SK-N-SH (cell line): ENCODE data around the gene ARHGAP40. TPM values are rescaled to one million over a fixed set of nuclear protein-coding genes. Genes with fewer than 3 reads are reported as not detected.

Experiments used
- CTCF ChIA-PET: fragments of 300-600, 350-600 bp; formaldehyde crosslinking; extraction: SDS; loops from one replicate; lab custom pipeline; 2021; lab: Yijun Ruan, JAX
- POLR2A ChIA-PET: fragments of 350-600 bp; sonication (Branson Sonifier 250); formaldehyde crosslinking; extraction: SDS; loops from one replicate; lab custom pipeline; 2020; ENCODE audit warnings: antibody characterized with exemption, inconsistent platforms; lab: Yijun Ruan, JAX
- DNase-seq: peaks from one replicate; pipeline ENCODE4 v3.0.0; 2012
- H2AFZ ChIP-seq: fragments of 200-600 bp; sonication (generic); 2 replicates; pipeline ENCODE4 v1.8.1; 2016; ENCODE audit warnings: antibody characterized with exemption, mild to moderate bottlenecking, low read depth
- H3F3A ChIP-seq: fragments of 200-600 bp; sonication (generic); replicated peaks from 2 replicates; pipeline ENCODE3; 2016; ENCODE audit warnings: antibody characterized with exemption, mild to moderate bottlenecking; ENCODE audit not compliant: insufficient read depth
- H3K27ac ChIP-seq, 2 experiments: fragments of 200-500 bp in 1 of 2; fragments of 200-600 bp in 1 of 2; sonication (Bioruptor generic) in 1 of 2; sonication (generic), shearing (Covaris generic) in 1 of 2; 2 replicates each; pipeline versions ENCODE4 v1.5.1 to v1.6.1; 2014 to 2016; ENCODE audit warnings: low read depth in 2 of 2, inconsistent platforms in 1 of 2, low read length in 1 of 2, mild to moderate bottlenecking in 1 of 2, mixed read lengths in 1 of 2
- H3K27me3 ChIP-seq: fragments of 200-600 bp; sonication (generic), shearing (Covaris generic); 2 replicates; pipeline ENCODE4 v1.6.1; 2016; ENCODE audit warnings: mixed run types; ENCODE audit not compliant: insufficient read depth
- H3K36me3 ChIP-seq, 2 experiments: fragments of 200-500 bp in 1 of 2; fragments of 200-600 bp in 1 of 2; sonication (Bioruptor generic) in 1 of 2; sonication (generic) in 1 of 2; replicated peaks in 1 of 2; 2 replicates each; pipeline versions ENCODE3 to v1.5.1; 2014 to 2016; ENCODE audit warnings: low read length in 1 of 2, mild to moderate bottlenecking in 1 of 2; ENCODE audit not compliant: insufficient read depth in 2 of 2, control insufficient read depth in 1 of 2
- H3K4me1 ChIP-seq, 2 experiments: fragments of 200-500 bp in 1 of 2; fragments of 200-600 bp in 1 of 2; sonication (Bioruptor generic) in 1 of 2; sonication (generic), shearing (Covaris generic) in 1 of 2; 2 replicates each; pipeline versions ENCODE4 v1.5.1 to v1.6.1; 2014 to 2016; ENCODE audit warnings: low read depth in 1 of 2, low read length in 1 of 2, mixed run types in 1 of 2; ENCODE audit not compliant: insufficient read depth in 2 of 2, control insufficient read depth in 1 of 2
- H3K4me2 ChIP-seq: fragments of 200-600 bp; sonication (generic), shearing (Covaris generic); 2 replicates; pipeline ENCODE4 v1.6.1; 2017; ENCODE audit warnings: mixed run types
- H3K4me3 ChIP-seq, 2 experiments: fragments of 200-500 bp in 1 of 2; fragments of 200-600 bp in 1 of 2; sonication (Bioruptor generic) in 1 of 2; sonication (generic), shearing (Covaris generic) in 1 of 2; 2 replicates each; pipeline versions ENCODE4 v1.5.1 to v1.8.1; 2014 to 2016; ENCODE audit warnings: low read depth in 2 of 2, inconsistent platforms in 1 of 2, low read length in 1 of 2, mild to moderate bottlenecking in 1 of 2, mixed read lengths in 1 of 2, moderate library complexity in 1 of 2
- H3K79me2 ChIP-seq: fragments of 200-600 bp; sonication (generic); 2 replicates; pipeline ENCODE4 v1.8.1; 2017; ENCODE audit warnings: mild to moderate bottlenecking; ENCODE audit not compliant: insufficient read depth
- H3K9ac ChIP-seq: fragments of 200-600 bp; sonication (generic); 2 replicates; pipeline ENCODE4 v1.6.1; 2017; ENCODE audit warnings: mixed run types
- H3K9me2 ChIP-seq: fragments of 200-600 bp; sonication (generic); 2 replicates; pipeline ENCODE4 v1.6.1; 2017; ENCODE audit warnings: mixed run types
- H3K9me3 ChIP-seq: fragments of 200-600 bp; sonication (generic); 2 replicates; pipeline ENCODE4 v1.6.1; 2017; ENCODE audit warnings: mixed run types, mild to moderate bottlenecking, moderate library complexity
- H4K20me1 ChIP-seq: fragments of 200-600 bp; sonication (generic); 2 replicates; pipeline ENCODE4 v1.6.1; 2017; ENCODE audit warnings: mild to moderate bottlenecking, mixed run types; ENCODE audit not compliant: insufficient read depth
- EZH2phosphoT487 ChIP-seq: fragments of 200-600 bp; sonication (generic); IDR thresholded peaks from 2 replicates; pipeline ENCODE4 v1.6.1; 2017; ENCODE audit warnings: low read depth, mixed run types, mild to moderate bottlenecking, antibody characterized with exemption, moderate library complexity, borderline replicate concordance
- FOSL2 ChIP-seq: IDR thresholded peaks from 2 replicates; pipeline ENCODE4 v1.4.0; 2012; ENCODE audit warnings: low read depth, mild to moderate bottlenecking, moderate library complexity, borderline replicate concordance
- GABPA ChIP-seq: IDR thresholded peaks from 2 replicates; pipeline ENCODE4 v1.4.0; 2012; ENCODE audit warnings: low read depth, mild to moderate bottlenecking
- NFIC ChIP-seq: IDR thresholded peaks from 2 replicates; pipeline ENCODE4 v1.4.0; 2012; ENCODE audit warnings: borderline replicate concordance
- RAD21 ChIP-seq: IDR thresholded peaks from 2 replicates; pipeline ENCODE4 v1.6.1; 2012; ENCODE audit warnings: mild to moderate bottlenecking, low read length
- RCOR1 ChIP-seq: fragments of 150-350 bp; IDR thresholded peaks from 2 replicates; pipeline ENCODE4 v1.6.1; 2017; ENCODE audit warnings: antibody characterized with exemption, low read length
- WGBS: methylation state at CpG from one replicate; pipeline ENCODE4 v1.1.6; 2017; ENCODE audit warnings: low lambda C conversion rate; 5-methylcytosine and 5-hydroxymethylcytosine counted together
- polyA plus RNA-seq, 3 experiments: library from polyadenylated mRNA; depleted of rRNA; stranded (reverse); fragments of >200 nt; gene quantifications; 2 replicates each; pipeline ENCODE4 v1.2.3, GENCODE V29; 2012
- TF ChIP-seq, protein P1 (sequence below): fragments of 150-350 bp; IDR thresholded peaks from 2 replicates; pipeline ENCODE4 v1.6.1; 2016; ENCODE audit warnings: mild to moderate bottlenecking, low read depth, low read length
- TF ChIP-seq, protein P2 (sequence below): IDR thresholded peaks from 2 replicates; pipeline ENCODE4 v1.4.0; 2012; ENCODE audit warnings: low read depth, borderline replicate concordance
- TF ChIP-seq, protein P3 (sequence below): fragments of 150-350 bp; IDR thresholded peaks from 2 replicates; pipeline ENCODE4 v1.6.1; 2017; ENCODE audit warnings: antibody characterized with exemption, low read length, low read depth, borderline replicate concordance

The ARHGAP40 gene
- polyA plus RNA-seq, 1 of the 3 experiments (the other 2 are of a cell fraction): 0.02 TPM

DNA sequence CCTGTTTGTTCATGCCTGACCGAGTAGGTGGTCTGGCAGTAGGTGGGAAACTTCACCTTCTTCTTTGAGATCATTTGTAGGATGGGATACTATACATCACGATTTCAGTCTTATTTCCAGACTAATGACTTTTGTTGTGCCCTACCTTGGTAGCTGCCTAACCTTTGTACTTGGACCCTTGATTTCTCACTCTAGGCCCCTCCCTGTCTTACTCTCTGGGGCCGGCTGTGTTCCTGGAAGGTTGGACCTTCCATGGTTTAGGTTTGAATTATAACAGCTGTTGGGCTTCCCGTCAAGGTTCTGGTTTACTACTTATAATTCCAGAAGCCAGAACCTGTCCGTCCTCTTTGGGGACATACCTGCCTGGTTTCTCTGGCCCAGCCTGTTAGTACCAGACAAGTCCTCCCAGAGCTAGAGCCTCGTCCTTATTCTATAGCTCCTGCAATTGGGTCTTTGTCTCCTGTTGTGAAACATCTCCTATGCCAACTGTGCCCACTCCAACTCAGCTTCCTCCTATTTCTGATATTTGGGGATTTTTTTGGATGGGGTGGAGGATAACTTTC, 35.5 kb upstream of the ARHGAP40 start:
- Histone ChIP-seq H3K9me2 (no peaks in the 10 kb centered on the region), H3K9ac (no peak overlapping the region), H3K27ac (no peak overlapping the region; a peak in 1 of 4 replicates), H4K20me1 (no peaks in the 10 kb centered on the region)
- DNase-seq: no peak
- POLR2A ChIA-PET: no interaction called here
- TF ChIP-seq RCOR1 (no peak), EZH2phosphoT487 (no peak), GABPA (no peak)
- TF ChIP-seq, all 33 proteins: peak for 0
- H3K4me3 ChIP-seq: no peak overlapping the region
- no peaks in the 10 kb centered on the region for H3K9me3 ChIP-seq
- WGBS: 95% methylated on average over 6 of the region's 6 CpGs
- H3K36me3 ChIP-seq: peaks cover 71 to 93% of the 10 kb centered on the region in 2 experiments
- CTCF ChIA-PET: interaction anchor here (1.5 kb wide), 1 partner anchor 80 kb away, joined by 4 read pairs; no protein-coding TSS in a partner anchor
- H3K4me2 ChIP-seq: no peak overlapping the region
- H2AFZ ChIP-seq: no peak overlapping the region
- H3K79me2 ChIP-seq: 0 out of 2 replicates have a peak, but pooled peaks cover 5% of the 10 kb centered on the region
- H3F3A ChIP-seq: no peaks in the 10 kb centered on the region
- peaks cover 0 to 3% of the 10 kb centered on the region in 2 experiments; a peak in 1 of 4 replicates for H3K4me1 ChIP-seq
- no peaks in the 10 kb centered on the region for H3K27me3 ChIP-seq

DNA sequence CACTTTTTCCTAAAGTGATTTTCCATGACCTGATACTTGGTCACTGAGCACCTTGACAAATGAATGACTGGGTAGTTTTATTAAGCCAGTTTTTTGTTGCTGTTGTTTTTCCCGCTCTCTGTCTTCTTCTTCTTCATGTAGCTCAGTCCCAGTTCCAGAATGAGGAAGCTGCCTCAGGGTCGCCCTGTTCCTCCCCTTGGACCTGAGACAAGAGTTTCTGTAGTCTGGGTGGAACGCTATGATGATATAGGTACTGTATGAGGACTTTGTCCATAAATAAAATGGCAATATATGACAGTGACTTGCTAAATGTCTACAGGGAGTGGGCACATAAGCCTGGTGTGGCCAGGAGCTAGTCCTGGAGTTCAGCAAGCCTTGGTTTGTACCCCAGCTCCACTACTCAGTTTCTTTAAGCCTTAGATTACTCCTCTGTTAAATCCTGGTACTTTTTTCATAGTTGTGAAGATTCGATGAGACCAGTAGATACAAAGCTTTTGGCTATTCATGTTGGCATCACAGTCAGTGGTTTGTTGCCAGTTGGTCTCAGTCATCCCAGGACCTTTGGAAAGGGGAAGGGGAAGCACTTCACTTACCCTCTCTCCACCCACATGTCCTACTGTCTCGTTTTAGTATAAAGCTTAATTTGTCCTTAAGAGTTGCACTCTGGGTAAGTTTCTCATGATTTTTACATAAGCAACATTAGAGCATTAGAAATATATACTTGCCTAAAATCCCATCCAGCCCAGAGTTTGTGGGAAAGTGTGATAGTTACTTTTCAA, 31.7 kb upstream of the ARHGAP40 start:
- no peak for DNase-seq
- WGBS: 85% methylated on average over 4 of the region's 5 CpGs
- H3K79me2 ChIP-seq: no peaks in the 10 kb centered on the region
- H2AFZ ChIP-seq: no peak overlapping the region
- H3F3A ChIP-seq: no peaks in the 10 kb centered on the region
- no peaks in the 10 kb centered on the region for H3K9me3 ChIP-seq
- H3K9me2 ChIP-seq: no peaks in the 10 kb centered on the region
- no peak overlapping the region for H3K4me3 ChIP-seq
- no peak overlapping the region for H3K9ac ChIP-seq
- no peak overlapping the region for H3K4me2 ChIP-seq
- POLR2A ChIA-PET: no interaction called here
- no peaks in the 10 kb centered on the region for H4K20me1 ChIP-seq
- H3K36me3 ChIP-seq: peaks cover 81 to 89% of the 10 kb centered on the region in 2 experiments
- H3K27me3 ChIP-seq: no peaks in the 10 kb centered on the region
- CTCF ChIA-PET: interaction anchor here (1.0 to 1.1 kb wide), 3 partner anchors 11 to 124 kb away, joined by 3 read pairs; no protein-coding TSS in a partner anchor
- no peak overlapping the region for H3K27ac ChIP-seq
- TF ChIP-seq, protein P1, sequence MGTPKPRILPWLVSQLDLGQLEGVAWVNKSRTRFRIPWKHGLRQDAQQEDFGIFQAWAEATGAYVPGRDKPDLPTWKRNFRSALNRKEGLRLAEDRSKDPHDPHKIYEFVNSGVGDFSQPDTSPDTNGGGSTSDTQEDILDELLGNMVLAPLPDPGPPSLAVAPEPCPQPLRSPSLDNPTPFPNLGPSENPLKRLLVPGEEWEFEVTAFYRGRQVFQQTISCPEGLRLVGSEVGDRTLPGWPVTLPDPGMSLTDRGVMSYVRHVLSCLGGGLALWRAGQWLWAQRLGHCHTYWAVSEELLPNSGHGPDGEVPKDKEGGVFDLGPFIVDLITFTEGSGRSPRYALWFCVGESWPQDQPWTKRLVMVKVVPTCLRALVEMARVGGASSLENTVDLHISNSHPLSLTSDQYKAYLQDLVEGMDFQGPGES: no peak
- TF ChIP-seq, protein P2, sequence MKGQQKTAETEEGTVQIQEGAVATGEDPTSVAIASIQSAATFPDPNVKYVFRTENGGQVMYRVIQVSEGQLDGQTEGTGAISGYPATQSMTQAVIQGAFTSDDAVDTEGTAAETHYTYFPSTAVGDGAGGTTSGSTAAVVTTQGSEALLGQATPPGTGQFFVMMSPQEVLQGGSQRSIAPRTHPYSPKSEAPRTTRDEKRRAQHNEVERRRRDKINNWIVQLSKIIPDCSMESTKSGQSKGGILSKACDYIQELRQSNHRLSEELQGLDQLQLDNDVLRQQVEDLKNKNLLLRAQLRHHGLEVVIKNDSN: no peak
- TF ChIP-seq, protein P3, sequence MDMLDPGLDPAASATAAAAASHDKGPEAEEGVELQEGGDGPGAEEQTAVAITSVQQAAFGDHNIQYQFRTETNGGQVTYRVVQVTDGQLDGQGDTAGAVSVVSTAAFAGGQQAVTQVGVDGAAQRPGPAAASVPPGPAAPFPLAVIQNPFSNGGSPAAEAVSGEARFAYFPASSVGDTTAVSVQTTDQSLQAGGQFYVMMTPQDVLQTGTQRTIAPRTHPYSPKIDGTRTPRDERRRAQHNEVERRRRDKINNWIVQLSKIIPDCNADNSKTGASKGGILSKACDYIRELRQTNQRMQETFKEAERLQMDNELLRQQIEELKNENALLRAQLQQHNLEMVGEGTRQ: no peak
- TF ChIP-seq GABPA (no peak), NFIC (no peak), FOSL2 (no peak), RAD21 (no peak), RCOR1 (no peak)
- peaks cover 0 to 9% of the 10 kb centered on the region in 2 experiments; a peak in 1 of 4 replicates for H3K4me1 ChIP-seq
